RPMI8226 (cell line): ENCODE measurements around the gene LRBA.
"Not testable (repeated sequence)": the region's sequence is repeated elsewhere in the genome, so short reads cannot be mapped to it uniquely, and the experiment has no call there.

ENCODE experiments used
- DNase-seq: peaks from one replicate; pipeline ENCODE4 v3.0.0-alpha.2; 2015

Gene LRBA

DNA sequence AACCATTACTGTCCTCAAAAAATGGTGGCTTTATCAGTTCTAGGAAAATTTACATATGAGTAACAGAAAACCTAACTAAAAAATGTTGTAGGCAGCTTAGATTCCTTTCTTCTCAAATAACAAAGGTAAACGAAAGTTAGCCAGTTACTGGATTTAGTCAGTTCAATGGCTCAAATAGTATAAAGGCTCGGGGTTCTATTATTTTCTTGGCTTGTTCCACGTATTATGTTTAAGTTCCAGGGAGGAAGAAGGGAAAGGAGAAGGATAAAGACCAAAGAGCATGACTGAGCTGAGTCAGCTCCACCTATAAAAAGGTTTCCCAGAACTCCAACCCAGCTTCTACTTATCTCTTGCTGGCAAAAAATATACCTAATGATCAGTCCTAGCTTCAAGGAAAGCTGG is 474.1 kb downstream of the LRBA start:
- no peak for DNase-seq

GRCh38 chr4:150540536-150540935 is 474.5 kb downstream of the LRBA start:
- no peak for DNase-seq

DNA sequence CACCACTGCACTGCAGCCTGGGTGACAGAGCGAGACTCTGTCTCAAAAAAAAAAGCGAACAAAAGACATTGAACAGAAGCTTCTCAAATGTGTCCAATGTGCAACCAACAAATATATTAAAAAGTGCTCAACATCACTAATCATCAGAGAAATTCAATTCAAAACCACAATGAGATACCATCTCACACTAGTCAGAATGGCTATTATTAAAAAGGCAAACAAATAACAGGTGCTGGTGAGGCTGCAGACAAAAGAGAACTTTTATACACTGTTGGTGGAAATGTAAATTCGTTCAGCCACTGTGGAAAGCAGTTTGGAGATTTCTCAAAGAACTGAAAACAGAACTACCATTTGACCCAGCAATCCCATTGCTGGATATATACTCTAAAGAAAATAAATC is 477.2 kb downstream of the LRBA start:
- not testable (repeated sequence) for DNase-seq

GRCh38 chr4:150534818-150535217 is 480.3 kb downstream of the LRBA start:
- DNase-seq: no peak

- no peak for DNase-seq
Observed at GRCh38 chr4:150533673-150534072, 481.4 kb downstream of the LRBA start.

GRCh38 chr4:150525321-150525868 is 489.7 kb downstream of the LRBA start:
- no peak for DNase-seq

DNA sequence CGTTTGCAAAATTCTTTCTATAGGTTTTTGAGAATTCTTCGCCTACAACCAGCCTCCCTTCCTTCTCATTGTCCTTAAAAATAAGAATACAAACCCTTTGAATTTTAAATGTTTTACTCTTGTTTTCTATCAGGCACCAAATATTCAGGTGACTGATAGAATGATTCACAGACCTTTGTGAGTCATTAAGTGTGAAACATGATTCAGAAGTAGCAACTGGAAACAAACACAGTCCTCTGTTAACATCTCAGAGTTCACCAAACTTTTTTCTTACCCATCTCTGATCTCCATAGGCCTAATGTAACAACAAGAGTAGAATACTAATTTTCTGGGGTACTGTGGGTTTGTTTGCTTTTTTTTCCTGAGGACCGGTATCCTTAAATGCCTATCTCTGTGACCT is 496.5 kb downstream of the LRBA start:
- no peak for DNase-seq

DNA sequence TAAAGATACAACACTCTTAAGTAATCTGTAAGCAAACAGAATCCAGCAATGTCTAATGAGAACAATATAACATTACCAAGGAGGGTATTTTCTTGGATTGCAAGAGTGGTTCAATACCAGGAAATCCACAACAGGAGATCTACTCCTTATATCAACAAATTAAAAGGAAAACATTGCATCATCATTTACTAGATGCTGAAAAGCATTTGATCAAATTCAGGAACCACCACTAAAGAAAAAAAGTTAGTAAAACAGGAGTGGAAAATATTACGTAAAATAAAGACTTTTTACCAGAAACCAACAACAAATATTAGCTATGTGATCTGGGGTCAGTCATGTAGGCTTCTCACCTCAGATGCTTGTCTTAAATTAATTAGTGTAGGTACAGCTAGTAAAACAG is 499.9 kb downstream of the LRBA start:
- DNase-seq: no peak

GRCh38 chr4:150514709-150515108 is 500.4 kb downstream of the LRBA start:
- DNase-seq: no peak

GRCh38 chr4:150510176-150510865 is 504.8 kb downstream of the LRBA start:
- no peak for DNase-seq

DNA sequence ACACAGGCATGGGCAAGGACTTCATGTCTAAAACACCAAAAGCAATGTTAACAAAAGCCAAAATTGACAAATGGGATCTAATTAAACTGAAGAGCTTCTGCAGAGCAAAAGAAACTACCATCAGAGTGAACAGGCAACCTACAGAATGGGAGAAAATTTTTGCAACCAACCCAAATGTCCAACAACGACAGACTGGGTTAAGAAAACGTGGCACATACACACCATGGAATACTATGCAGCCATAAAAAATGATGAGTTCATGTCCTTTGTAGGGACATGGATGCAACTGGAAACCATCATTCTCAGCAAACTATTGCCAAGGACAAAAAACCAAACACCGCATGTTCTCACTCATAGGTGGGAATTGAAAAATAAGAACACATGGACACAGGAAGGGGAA is 507.4 kb downstream of the LRBA start:
- DNase-seq: not testable (repeated sequence)

GRCh38 chr4:150501983-150502382 is 513.1 kb downstream of the LRBA start:
- no peak for DNase-seq

- DNase-seq: no peak
Observed at GRCh38 chr4:150501009-150501727, 513.9 kb downstream of the LRBA start.

DNA sequence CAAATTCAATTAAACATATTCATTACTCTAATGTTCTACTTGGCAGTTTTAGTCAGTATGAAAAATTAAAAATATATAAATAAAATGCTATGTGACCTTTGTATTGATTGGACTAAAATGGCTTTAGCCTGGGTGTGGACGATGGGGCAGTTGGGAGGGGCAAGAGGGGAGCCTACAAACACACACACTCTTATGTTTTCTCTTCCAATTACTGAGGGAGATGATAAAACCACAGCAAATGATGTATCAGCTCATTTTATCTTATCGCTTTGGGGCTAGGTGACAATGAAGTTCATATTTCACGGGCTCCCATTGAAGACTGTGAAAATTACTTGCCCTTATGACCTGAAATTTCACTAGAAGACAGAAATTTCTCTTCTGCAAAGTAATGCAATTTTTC is 517.5 kb downstream of the LRBA start:
- no peak for DNase-seq

DNA sequence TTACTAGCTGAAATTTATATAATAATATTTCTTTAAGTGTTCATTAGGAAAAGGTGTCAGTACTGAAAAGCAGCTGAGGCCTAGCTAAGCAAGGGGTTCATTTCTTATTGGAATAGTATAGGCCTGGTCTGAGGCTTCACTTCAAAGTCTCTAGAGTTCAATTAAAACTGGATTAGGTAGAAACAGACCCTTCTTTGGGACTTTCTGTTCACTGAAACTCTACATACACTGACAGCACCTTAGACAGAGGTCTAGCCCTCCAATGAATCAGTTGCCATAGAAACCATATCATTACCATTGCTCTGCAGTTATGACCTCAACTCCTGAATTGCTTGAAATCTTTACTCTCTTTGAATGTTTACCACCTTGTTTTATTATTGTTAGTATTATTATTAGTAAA is 519.5 kb downstream of the LRBA start:
- DNase-seq: no peak

GRCh38 chr4:150493851-150494250 is 521.2 kb downstream of the LRBA start:
- no peak for DNase-seq

GRCh38 chr4:150491132-150492049 is 523.7 kb downstream of the LRBA start:
- no peak for DNase-seq

- DNase-seq: no peak
Observed at GRCh38 chr4:150482581-150482980, 532.5 kb downstream of the LRBA start.

DNA sequence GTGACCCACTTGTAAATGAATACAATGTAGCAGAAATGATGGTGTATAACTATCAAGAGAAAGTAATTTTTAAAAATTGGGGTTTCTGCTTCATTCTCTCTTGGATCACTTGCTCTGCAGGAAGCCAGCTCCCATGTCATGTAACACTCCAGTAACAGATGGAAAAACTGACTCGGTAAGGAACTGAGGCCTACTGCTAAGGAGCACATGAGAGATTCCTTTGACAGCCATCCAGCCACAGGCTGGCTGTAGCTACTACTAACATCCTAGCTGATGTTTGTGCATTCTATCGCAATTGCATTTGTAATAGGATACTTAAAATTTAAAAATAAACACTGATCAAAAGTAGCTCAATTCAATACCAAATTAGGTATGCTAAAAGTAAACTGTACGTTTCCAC is 535.4 kb downstream of the LRBA start:
- DNase-seq: no peak

- DNase-seq: no peak
Observed at GRCh38 chr4:150477869-150478268, 537.2 kb downstream of the LRBA start.

- DNase-seq: no peak
Observed at GRCh38 chr4:150476776-150477175, 538.3 kb downstream of the LRBA start.

- no peak for DNase-seq
Observed at GRCh38 chr4:150475763-150476162, 539.3 kb downstream of the LRBA start.

- no peak for DNase-seq
Observed at GRCh38 chr4:150464523-150464922, 550.6 kb downstream of the LRBA start.
